IMR-90 (cell line): ENCODE results near the gene RHBDL3. TPM values are rescaled to one million over a fixed set of nuclear protein-coding genes. Genes with fewer than 3 reads are reported as not detected.

Experiments used
- ATAC-seq: fragments of 200-7000 bp; cut with Tn5 transposase; 2 replicates; pipeline ENCODE4 v1.9.1; 2020; ENCODE audit warnings: low read depth, mild to moderate bottlenecking, moderate library complexity
- BruUV-seq: library from RNA; stranded (reverse); fragments of 400-500 nt; replicated peaks from 2 replicates; lab custom pipeline; 2021; lab: Mats Ljungman, UMichigan
- CTCF ChIA-PET: fragments of 300-600 bp; formaldehyde crosslinking; extraction: SDS; loops from one replicate; lab custom pipeline; 2021; ENCODE audit warnings: antibody characterized with exemption; lab: Yijun Ruan, JAX
- POLR2A ChIA-PET: fragments of 300-600 bp; sonication (Branson Sonifier 250); formaldehyde crosslinking; loops from one replicate; lab custom pipeline; 2022; ENCODE audit warnings: antibody characterized with exemption; ENCODE audit not compliant: unreplicated experiment; lab: Charles Lee
- DNase-seq: peaks from one replicate; pipeline ENCODE4 v3.0.0; 2013
- H2AFZ ChIP-seq: replicated peaks from 2 replicates; pipeline ENCODE3; 2013; ENCODE audit warnings: low read length, mild to moderate bottlenecking; ENCODE audit not compliant: poor library complexity
- H2AK5ac ChIP-seq: 2 replicates; pipeline ENCODE4 v1.6.1; 2013; ENCODE audit warnings: low read depth, low read length, inconsistent platforms
- H2AK9ac ChIP-seq: replicated peaks from 2 replicates; pipeline ENCODE3; 2013; ENCODE audit warnings: mild to moderate bottlenecking, low read depth, low read length, moderate library complexity; ENCODE audit not compliant: poor library complexity
- H2BK120ac ChIP-seq: 2 replicates; pipeline ENCODE4 v1.6.1; 2013; ENCODE audit warnings: low read depth, low read length, inconsistent platforms
- H2BK15ac ChIP-seq: 3 replicates; pipeline ENCODE4 v1.6.1; 2013; ENCODE audit warnings: low read depth, low read length, inconsistent platforms
- H2BK20ac ChIP-seq: 2 replicates; pipeline ENCODE4 v1.6.1; 2013; ENCODE audit warnings: low read depth, mild to moderate bottlenecking, inconsistent platforms, low read length, moderate library complexity
- H2BK5ac ChIP-seq: 2 replicates; pipeline ENCODE4 v1.6.1; 2013; ENCODE audit warnings: mild to moderate bottlenecking, low read depth, low read length, inconsistent platforms; ENCODE audit not compliant: poor library complexity, severe bottlenecking
- H3K14ac ChIP-seq: replicated peaks from 2 replicates; pipeline ENCODE4 v1.6.1; 2013; ENCODE audit warnings: low read depth, low read length, inconsistent platforms
- H3K18ac ChIP-seq: 2 replicates; pipeline ENCODE4 v1.6.1; 2013; ENCODE audit warnings: low read depth, low read length, control low read depth
- H3K23ac ChIP-seq: 2 replicates; pipeline ENCODE4 v1.6.1; 2013; ENCODE audit warnings: low read depth, low read length, inconsistent platforms
- H3K27ac ChIP-seq: 2 replicates; pipeline ENCODE4 v1.5.1; 2013; ENCODE audit warnings: mild to moderate bottlenecking, control low read depth, low read length; ENCODE audit not compliant: insufficient read depth
- H3K27me3 ChIP-seq: 2 replicates; pipeline ENCODE4 v1.6.1; 2013; ENCODE audit warnings: low read length; ENCODE audit not compliant: control insufficient read depth, insufficient read depth
- H3K36me3 ChIP-seq: 2 replicates; pipeline ENCODE4 v1.6.1; 2013; ENCODE audit warnings: low read length, mixed read lengths; ENCODE audit not compliant: control insufficient read depth, insufficient read depth
- H3K4ac ChIP-seq: 2 replicates; pipeline ENCODE4 v1.6.1; 2013; ENCODE audit warnings: low read depth, low read length, inconsistent platforms
- H3K4me1 ChIP-seq: 2 replicates; pipeline ENCODE4 v1.6.1; 2013; ENCODE audit warnings: low read length, mixed read lengths; ENCODE audit not compliant: control insufficient read depth, insufficient read depth
- H3K4me2 ChIP-seq: 2 replicates; pipeline ENCODE4 v1.6.1; 2013; ENCODE audit warnings: low read depth, mild to moderate bottlenecking, control low read depth, low read length, moderate library complexity
- H3K4me3 ChIP-seq: 2 replicates; pipeline ENCODE4 v1.5.1; 2013; ENCODE audit warnings: low read depth, mild to moderate bottlenecking, control low read depth, low read length, moderate library complexity; ENCODE audit not compliant: insufficient read depth
- H3K56ac ChIP-seq: 2 replicates; pipeline ENCODE4 v1.6.1; 2013; ENCODE audit warnings: low read length, inconsistent platforms; ENCODE audit not compliant: insufficient read depth; ENCODE audit errors: extremely low read depth
- H3K79me1 ChIP-seq, 2 experiments: 2 replicates each; pipeline ENCODE4 v1.6.1; 2013; ENCODE audit warnings: low read length in 2 of 2, inconsistent platforms in 1 of 2, low read depth in 1 of 2
- H3K9ac ChIP-seq: 2 replicates; pipeline ENCODE4 v1.6.1; 2013; ENCODE audit warnings: low read depth, low read length, control low read depth
- H3K9me1 ChIP-seq: 2 replicates; pipeline ENCODE4 v1.6.1; 2013; ENCODE audit warnings: low read length, inconsistent platforms; ENCODE audit not compliant: insufficient read depth
- H3K9me3 ChIP-seq: 2 replicates; pipeline ENCODE4 v1.6.1; 2013; ENCODE audit warnings: low read length; ENCODE audit not compliant: control insufficient read depth, insufficient read depth
- H4K20me1 ChIP-seq: 2 replicates; pipeline ENCODE4 v1.6.1; 2013; ENCODE audit warnings: low read length, inconsistent platforms; ENCODE audit not compliant: insufficient read depth
- H4K5ac ChIP-seq: 2 replicates; pipeline ENCODE4 v1.6.1; 2013; ENCODE audit warnings: mild to moderate bottlenecking, low read depth, low read length, control low read depth
- H4K8ac ChIP-seq, 2 experiments: 2 replicates each; pipeline ENCODE4 v1.6.1; 2013; ENCODE audit warnings: low read depth in 2 of 2, low read length in 2 of 2, control low read depth in 1 of 2, inconsistent platforms in 1 of 2
- H4K91ac ChIP-seq: 2 replicates; pipeline ENCODE4 v1.6.1; 2013; ENCODE audit warnings: low read depth, low read length, inconsistent platforms; ENCODE audit not compliant: insufficient read depth
- CEBPB ChIP-seq: IDR thresholded peaks from 2 replicates; pipeline ENCODE4 v1.6.1; 2012; ENCODE audit warnings: low read depth, low read length, improper control_type of control experiment
- CHD1 ChIP-seq: IDR thresholded peaks from 2 replicates; pipeline ENCODE4 v1.6.1; 2012; ENCODE audit warnings: low read depth, low read length, improper control_type of control experiment
- CTCF ChIP-seq: conservative IDR thresholded peaks from 2 replicates; pipeline ENCODE4 v1.5.1; 2012; ENCODE audit warnings: mild to moderate bottlenecking, low read depth, low read length, improper control_type of control experiment
- ELK1 ChIP-seq: fragments of 150-350 bp; IDR thresholded peaks from 2 replicates; pipeline ENCODE4 v1.6.1; 2016; ENCODE audit warnings: low read depth, mild to moderate bottlenecking, low read length, moderate library complexity, borderline replicate concordance
- FOS ChIP-seq: fragments of 150-350 bp; IDR thresholded peaks from 2 replicates; pipeline ENCODE4 v1.6.1; 2016; ENCODE audit warnings: low read depth, low read length
- MAFK ChIP-seq: IDR thresholded peaks from 2 replicates; pipeline ENCODE4 v1.6.1; 2012; ENCODE audit warnings: low read depth, low read length, improper control_type of control experiment
- MXI1 ChIP-seq: IDR thresholded peaks from 2 replicates; pipeline ENCODE4 v1.6.1; 2012; ENCODE audit warnings: low read depth, mild to moderate bottlenecking, low read length, moderate library complexity, borderline replicate concordance
- NFE2L2 ChIP-seq: fragments of 150-350 bp; IDR thresholded peaks from 2 replicates; pipeline ENCODE4 v1.6.1; 2016; ENCODE audit warnings: low read depth, mild to moderate bottlenecking, low read length
- POLR2A ChIP-seq: IDR thresholded peaks from 2 replicates; pipeline ENCODE4 v1.6.1; 2012; ENCODE audit warnings: mild to moderate bottlenecking, low read depth, low read length
- RAD21 ChIP-seq: IDR thresholded peaks from 2 replicates; pipeline ENCODE4 v1.6.1; 2012; ENCODE audit warnings: low read length, improper control_type of control experiment
- RCOR1 ChIP-seq: IDR thresholded peaks from 2 replicates; pipeline ENCODE4 v1.6.1; 2012; ENCODE audit warnings: mild to moderate bottlenecking, low read length, improper control_type of control experiment; ENCODE audit not compliant: insufficient replicate concordance
- RFX5 ChIP-seq: IDR thresholded peaks from 2 replicates; pipeline ENCODE4 v1.8.0; 2012; ENCODE audit warnings: low read depth, mild to moderate bottlenecking, low read length, moderate library complexity
- WGBS, 2 experiments: methylation state at CpG; one replicate each; pipeline versions ENCODE4 v1.1.5 to v1.1.7; 2013; ENCODE audit warnings: missing lambda C conversion rate in 2 of 2; ENCODE audit not compliant: insufficient read length in 1 of 2; ENCODE audit errors: extremely low coverage in 2 of 2; 5-methylcytosine and 5-hydroxymethylcytosine counted together
- dilution Hi-C: fragments of 300-500 bp; cut with HindIII; formaldehyde crosslinking; loops from one replicate; pipeline ENCODE4 v1.14.3; 2018; ENCODE audit warnings: low sequenced_read_pairs; ENCODE audit not compliant: unreplicated experiment
- in situ Hi-C: fragments of 300-500 bp; cut with MboI; formaldehyde crosslinking; loops from 3 replicates; pipeline ENCODE4 v1.14.3; 2019; ENCODE audit warnings: low sequenced_read_pairs, inconsistent platforms, mixed read lengths
- intact Hi-C: fragments of 100-400 bp; cut with micrococcal nuclease; formaldehyde crosslinking; loops from 2 replicates; pipeline ENCODE4 v1.10.0; 2022
- polyA plus RNA-seq, 3 experiments: library from polyadenylated mRNA; depleted of rRNA; stranded (reverse); fragments of >200 nt; gene quantifications; 2 replicates each; pipeline ENCODE4 v1.2.3, GENCODE V29; 2012; ENCODE audit warnings: low replicate concordance in 1 of 3
- total RNA-seq: library from RNA; depleted of rRNA; stranded (reverse); fragments of >200 nt; gene quantifications from 2 replicates; pipeline ENCODE4 v1.2.3, GENCODE V29; 2012

RHBDL3 gene
- total and polyA plus RNA-seq, 2 of the 4 experiments (the other 2 are of a cell fraction), result 0.09 to 0.18 TPM

DNA sequence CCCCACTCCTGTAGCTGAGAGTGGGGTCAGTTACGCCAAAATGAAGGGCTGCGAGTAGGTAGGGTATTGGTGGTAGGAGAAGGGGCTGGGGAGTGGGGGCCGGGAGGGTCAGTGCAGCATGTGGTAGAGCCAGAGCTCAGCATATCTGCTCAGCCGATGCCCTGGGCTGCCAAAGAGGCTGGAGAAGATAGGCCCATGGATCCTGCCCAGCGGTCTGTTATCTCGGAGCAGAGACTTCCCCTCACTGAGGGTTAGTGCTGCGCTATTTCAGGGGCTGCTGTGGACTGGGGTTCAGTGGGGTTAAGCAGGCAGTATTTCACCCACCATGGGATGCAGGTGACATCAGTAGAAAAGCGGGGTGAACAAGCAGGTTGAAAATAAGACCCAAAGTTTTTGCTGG is 19.7 kb downstream of the RHBDL3 start:
- DNase-seq (no peak), ATAC-seq (no peak)
- POLR2A ChIA-PET, result no interaction called here
- H3K18ac ChIP-seq, result no peak overlapping the region
- H4K8ac ChIP-seq, result no peak overlapping the region
- WGBS, 2 experiments, result 89% methylated on average over 3 of the region's 8 CpGs; no CpG with 5 or more reads in 1 of the 2 experiments
- H3K4me1 ChIP-seq, result no peaks in the 10 kb centered on the region
- H4K91ac ChIP-seq, result no peak overlapping the region
- in situ Hi-C loops, result no loop called here
- H2BK120ac ChIP-seq, result no peak overlapping the region
- no peak overlapping the region for H3K14ac ChIP-seq
- no peak overlapping the region for H2AK9ac ChIP-seq
- no peak overlapping the region for H3K4me3 ChIP-seq
- dilution Hi-C loops, result no loop called here
- no peak overlapping the region for H3K4ac ChIP-seq
- intact Hi-C loops, result no loop called here
- H2AK5ac ChIP-seq, result no peak overlapping the region
- no peak overlapping the region for H3K9ac ChIP-seq
- BruUV-seq, result no TSS peak
- H3K79me1 ChIP-seq, result no peaks in the 10 kb centered on the region
- no peak overlapping the region for H2BK15ac ChIP-seq
- no peak overlapping the region for H3K27ac ChIP-seq
- no peak overlapping the region for H3K56ac ChIP-seq
- H2BK20ac ChIP-seq, result no peak overlapping the region
- no peak overlapping the region for H3K4me2 ChIP-seq
- H4K20me1 ChIP-seq, result no peaks in the 10 kb centered on the region
- no peaks in the 10 kb centered on the region for H3K9me1 ChIP-seq
- H2BK5ac ChIP-seq, result no peak overlapping the region
- H3K23ac ChIP-seq, result no peak overlapping the region
- H3K9me3 ChIP-seq, result no peaks in the 10 kb centered on the region
- CTCF ChIA-PET, result no interaction called here
- no peaks in the 10 kb centered on the region for H3K36me3 ChIP-seq
- peaks cover 39% of the 10 kb centered on the region for H3K27me3 ChIP-seq
- no peak overlapping the region for H2AFZ ChIP-seq
- H4K5ac ChIP-seq, result no peak overlapping the region
- TF ChIP-seq CHD1, result no peak
- TF ChIP-seq RFX5, result no peak
- TF ChIP-seq CTCF, result no peak
- TF ChIP-seq MXI1, result no peak
- TF ChIP-seq POLR2A, result no peak
- TF ChIP-seq RCOR1, result no peak
- TF ChIP-seq RAD21, result no peak
- TF ChIP-seq CEBPB, result no peak
- TF ChIP-seq NFE2L2, result no peak
- no peak for TF ChIP-seq MAFK
- TF ChIP-seq ELK1, result no peak
- TF ChIP-seq FOS, result no peak
